Activated T-helper 1 cell treated with anti-CD3 and anti-CD28 coated beads, Interleukin-12 subunit alpha, Interleukin-12 subunit beta, Interleukin-2, Interleukin-4 antibody, amounts not matched to agents 30 ng/mL and 10 ng/mL and 1 ng/mL, durations not matched to agents 14 hours and 24 hours and 36 hours (primary cell): ENCODE data around the gene DAPK3. TPM values are rescaled to one million over a fixed set of nuclear protein-coding genes. Genes with fewer than 3 reads are reported as not detected.
A peak's percentile ranks its signal among the peaks of the same experiment; 100 is the strongest.

Experiments used
- DNase-seq: peaks from one replicate; pipeline ENCODE4 v3.0.0; 2021; ENCODE audit warnings: low spot score
- H3K27ac Mint-ChIP-seq: one replicate; pipeline ENCODE4 v1.8.0; 2021; ENCODE audit warnings: mild to moderate bottlenecking, mixed read lengths
- H3K27me3 Mint-ChIP-seq: one replicate; pipeline ENCODE4 v1.8.0; 2022; ENCODE audit warnings: mild to moderate bottlenecking, moderate library complexity, mixed read lengths; ENCODE audit not compliant: insufficient read depth
- H3K36me3 Mint-ChIP-seq: one replicate; pipeline ENCODE4 v1.8.0; 2021; ENCODE audit warnings: low read depth, mixed read lengths
- H3K4me1 Mint-ChIP-seq: one replicate; pipeline ENCODE4 v1.8.0; 2021; ENCODE audit warnings: low read depth, mixed read lengths
- H3K4me3 Mint-ChIP-seq: one replicate; pipeline ENCODE4 v1.8.0; 2021; ENCODE audit warnings: mild to moderate bottlenecking, moderate library complexity, mixed read lengths
- H3K9me3 Mint-ChIP-seq: one replicate; pipeline ENCODE4 v1.8.0; 2021; ENCODE audit warnings: mixed read lengths
- intact Hi-C: fragments of 100-400 bp; cut with micrococcal nuclease; formaldehyde crosslinking; loops from one replicate; pipeline ENCODE4 v1.15.1; 2024
- total RNA-seq: library from RNA; stranded (reverse); gene quantifications from 2 replicates; pipeline ENCODE4 v1.2.3, GENCODE V29; 2022

The DAPK3 gene
- total RNA-seq, 1 donor from 2014 or later: 47.3 TPM

- H3K36me3 Mint-ChIP-seq: peaks cover 22% of the 10 kb centered on the region
- peaks cover 45% of the 10 kb centered on the region for H3K4me1 Mint-ChIP-seq
- H3K27me3 Mint-ChIP-seq: peaks cover 2% of the 10 kb centered on the region
- no peaks in the 10 kb centered on the region for H3K9me3 Mint-ChIP-seq
- H3K4me3 Mint-ChIP-seq: peak overlapping the region; percentile 80
- DNase-seq: peak; percentile 84
- intact Hi-C loops: loop anchor here (2.0 kb wide), 3 partner anchors 137 to 483 kb away; partner anchors contain the start of genes HMG20B and MAP2K2
- peak overlapping the region; percentile 78 for H3K27ac Mint-ChIP-seq
These were observed 16.9 kb upstream of the DAPK3 start for GRCh38 chr19:3987619-3988371.

- peaks cover 29% of the 10 kb centered on the region for H3K36me3 Mint-ChIP-seq
- H3K27ac Mint-ChIP-seq: peak overlapping the region; percentile 91
- H3K27me3 Mint-ChIP-seq: peaks cover 2% of the 10 kb centered on the region
- H3K4me3 Mint-ChIP-seq: peak overlapping the region; percentile 93
- intact Hi-C loops: loop anchor here (1.0 to 2.0 kb wide), 7 partner anchors 21 to 484 kb away; partner anchors contain the start of genes HMG20B, MAP2K2 and PIAS4
- H3K4me1 Mint-ChIP-seq: peaks cover 48% of the 10 kb centered on the region
- no peaks in the 10 kb centered on the region for H3K9me3 Mint-ChIP-seq
- peak; percentile 54 for DNase-seq
These were observed 15.6 kb upstream of the DAPK3 start for GRCh38 chr19:3986260-3987041.

- Mint-ChIP-seq H3K27ac (peak overlapping the region; percentile 91), H3K9me3 (no peaks in the 10 kb centered on the region), H3K36me3 (peaks cover 32% of the 10 kb centered on the region), H3K27me3 (peaks cover 2% of the 10 kb centered on the region), H3K4me3 (peak overlapping the region; percentile 93), H3K4me1 (peaks cover 45% of the 10 kb centered on the region)
- DNase-seq: no peak
- intact Hi-C loops: loop anchor here (1.0 to 2.0 kb wide), 9 partner anchors 22 to 485 kb away; partner anchors contain the start of genes HMG20B, MAP2K2, MRPL54 and PIAS4
These were observed 14.9 kb upstream of the DAPK3 start for GRCh38 chr19:3985643-3986259.

- H3K27ac Mint-ChIP-seq: peak within 1 kb of the TSS; percentile 91
- intact Hi-C loops: loop anchor here (1.0 kb wide), 2 partner anchors 81 to 223 kb away; partner anchors contain the start of genes MRPL54 and ZBTB7A
- H3K9me3 Mint-ChIP-seq: no peaks in the 10 kb centered on the region
- peaks cover 2% of the 10 kb centered on the region for H3K27me3 Mint-ChIP-seq
- DNase-seq: peak; percentile 87
- peaks cover 43% of the 10 kb centered on the region for H3K4me1 Mint-ChIP-seq
- peaks cover 32% of the 10 kb centered on the region for H3K36me3 Mint-ChIP-seq
- H3K4me3 Mint-ChIP-seq: peak within 1 kb of the TSS; percentile 93
These were observed 14.2 kb upstream of the DAPK3 start, which contains the start of gene EEF2 for GRCh38 chr19:3984908-3985642. Gene EEF2 (minus strand): TSS chr19:3985463. CDS start chr19:3985380, 83 bp downstream.

GRCh38 chr19:3984584-3984907 is 13.6 kb upstream of the DAPK3 start:
- DNase-seq: no peak
- H3K27me3 Mint-ChIP-seq: peaks cover 2% of the 10 kb centered on the region
- intact Hi-C loops: no loop called here
- peaks cover 35% of the 10 kb centered on the region for H3K36me3 Mint-ChIP-seq
- H3K27ac Mint-ChIP-seq: peak overlapping the region; percentile 85
- H3K9me3 Mint-ChIP-seq: no peaks in the 10 kb centered on the region
- peak overlapping the region; percentile 93 for H3K4me3 Mint-ChIP-seq
- peaks cover 43% of the 10 kb centered on the region for H3K4me1 Mint-ChIP-seq

- DNase-seq: no peak
- H3K27me3 Mint-ChIP-seq: peaks cover 2% of the 10 kb centered on the region
- H3K4me3 Mint-ChIP-seq: peak overlapping the region; percentile 93
- H3K4me1 Mint-ChIP-seq: peaks cover 43% of the 10 kb centered on the region
- peak overlapping the region; percentile 85 for H3K27ac Mint-ChIP-seq
- intact Hi-C loops: loop anchor here (1.0 kb wide), 1 partner anchor 13 kb away; the partner anchor contains the start of gene DAPK3
- peaks cover 39% of the 10 kb centered on the region for H3K36me3 Mint-ChIP-seq
- H3K9me3 Mint-ChIP-seq: no peaks in the 10 kb centered on the region
These were observed 13.2 kb upstream of the DAPK3 start for GRCh38 chr19:3983936-3984583.

GRCh38 chr19:3983542-3983914 is 12.6 kb upstream of the DAPK3 start:
- no peaks in the 10 kb centered on the region for H3K9me3 Mint-ChIP-seq
- DNase-seq: no peak
- intact Hi-C loops: loop anchor here (1.0 kb wide), 1 partner anchor 12 kb away; the partner anchor contains the start of gene DAPK3
- H3K4me3 Mint-ChIP-seq: peak overlapping the region; percentile 93
- H3K27me3 Mint-ChIP-seq: peaks cover 2% of the 10 kb centered on the region
- peaks cover 42% of the 10 kb centered on the region for H3K36me3 Mint-ChIP-seq
- peak overlapping the region; percentile 85 for H3K27ac Mint-ChIP-seq
- H3K4me1 Mint-ChIP-seq: peaks cover 43% of the 10 kb centered on the region

GRCh38 chr19:3982701-3983541 is 12.0 kb upstream of the DAPK3 start:
- intact Hi-C loops: loop anchor here (1.0 kb wide), 1 partner anchor 12 kb away; the partner anchor contains the start of gene DAPK3
- peaks cover 46% of the 10 kb centered on the region for H3K36me3 Mint-ChIP-seq
- H3K4me1 Mint-ChIP-seq: peaks cover 47% of the 10 kb centered on the region
- H3K4me3 Mint-ChIP-seq: peak overlapping the region; percentile 93
- no peak for DNase-seq
- H3K27me3 Mint-ChIP-seq: peaks cover 2% of the 10 kb centered on the region
- peak overlapping the region; percentile 70 for H3K27ac Mint-ChIP-seq
- no peaks in the 10 kb centered on the region for H3K9me3 Mint-ChIP-seq

GRCh38 chr19:3981736-3982681 is 11.1 kb upstream of the DAPK3 start:
- H3K27me3 Mint-ChIP-seq: no peaks in the 10 kb centered on the region
- peak overlapping the region; percentile 93 for H3K4me3 Mint-ChIP-seq
- no peak for DNase-seq
- peaks cover 53% of the 10 kb centered on the region for H3K36me3 Mint-ChIP-seq
- no peaks in the 10 kb centered on the region for H3K9me3 Mint-ChIP-seq
- H3K27ac Mint-ChIP-seq: peak overlapping the region; percentile 34
- peaks cover 41% of the 10 kb centered on the region for H3K4me1 Mint-ChIP-seq
- intact Hi-C loops: no loop called here

GRCh38 chr19:3981373-3981735 is 10.5 kb upstream of the DAPK3 start:
- peak overlapping the region; percentile 39 for H3K4me3 Mint-ChIP-seq
- no peak for DNase-seq
- H3K27me3 Mint-ChIP-seq: no peaks in the 10 kb centered on the region
- no peaks in the 10 kb centered on the region for H3K9me3 Mint-ChIP-seq
- no peak overlapping the region for H3K27ac Mint-ChIP-seq
- intact Hi-C loops: no loop called here
- H3K4me1 Mint-ChIP-seq: peaks cover 35% of the 10 kb centered on the region
- H3K36me3 Mint-ChIP-seq: peaks cover 56% of the 10 kb centered on the region
